HG03175 (cell line): ENCODE data around the gene SLC13A3.

Source experiments
- ATAC-seq: cut with Tn5 transposase; IDR thresholded peaks from one replicate; pipeline ENCODE4 v1.9.1; 2021; ENCODE audit warnings: mild to moderate bottlenecking, moderate library complexity; ENCODE audit not compliant: unreplicated experiment

The SLC13A3 gene

DNA sequence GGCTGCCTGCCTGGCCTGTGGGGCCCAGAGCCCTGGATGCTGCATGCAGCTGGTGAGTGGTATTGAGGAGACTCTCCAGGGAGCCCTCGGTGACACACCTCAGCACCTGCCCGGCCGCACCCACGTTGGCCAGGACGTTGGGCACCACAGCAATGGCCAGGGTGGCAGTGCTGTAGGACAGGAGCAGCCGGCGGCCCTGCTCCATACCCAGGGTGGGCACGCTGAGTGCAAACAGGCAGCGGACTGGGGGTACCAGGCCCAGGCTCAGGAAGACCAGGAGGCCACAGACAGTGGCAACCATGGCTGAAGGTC, 105.5 kb downstream of the SLC13A3 start:
- no peak for ATAC-seq

DNA sequence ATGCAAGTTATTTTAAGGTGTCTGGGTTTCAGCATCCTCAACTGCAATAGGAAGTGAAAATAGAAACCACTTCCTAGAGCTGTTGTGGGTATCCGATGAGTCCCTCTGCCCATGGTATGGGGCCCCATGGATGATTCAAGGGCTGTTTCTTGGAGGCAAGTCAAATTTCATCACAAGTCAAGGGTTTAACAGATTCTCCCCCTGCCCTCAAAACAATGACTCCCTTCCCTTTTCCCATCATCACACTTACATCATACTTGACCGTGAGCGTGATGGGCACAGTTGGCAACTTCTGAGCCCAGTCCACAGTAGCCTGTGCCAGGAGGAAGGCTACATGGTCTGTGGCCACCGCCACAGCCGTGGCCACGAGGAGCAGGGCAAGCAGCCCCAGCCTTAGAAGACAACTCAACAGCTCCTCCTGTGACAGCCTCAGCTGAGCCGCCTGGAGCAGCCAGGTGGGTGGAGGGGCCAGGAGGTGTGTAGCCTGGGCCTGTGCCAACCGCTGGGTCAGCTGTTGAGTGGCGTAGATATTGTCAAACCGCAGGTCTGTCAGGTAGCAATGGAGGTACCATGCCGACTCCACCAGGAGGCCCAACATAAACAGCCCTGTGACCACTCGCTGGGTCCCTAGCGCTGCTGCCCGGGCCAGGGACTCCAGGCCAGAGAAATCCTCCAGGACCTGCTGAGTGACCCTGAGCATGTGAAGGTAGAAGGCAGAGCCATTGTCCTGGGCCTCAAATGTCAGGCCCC, 106.0 kb downstream of the SLC13A3 start:
- ATAC-seq = peak; percentile 58

DNA sequence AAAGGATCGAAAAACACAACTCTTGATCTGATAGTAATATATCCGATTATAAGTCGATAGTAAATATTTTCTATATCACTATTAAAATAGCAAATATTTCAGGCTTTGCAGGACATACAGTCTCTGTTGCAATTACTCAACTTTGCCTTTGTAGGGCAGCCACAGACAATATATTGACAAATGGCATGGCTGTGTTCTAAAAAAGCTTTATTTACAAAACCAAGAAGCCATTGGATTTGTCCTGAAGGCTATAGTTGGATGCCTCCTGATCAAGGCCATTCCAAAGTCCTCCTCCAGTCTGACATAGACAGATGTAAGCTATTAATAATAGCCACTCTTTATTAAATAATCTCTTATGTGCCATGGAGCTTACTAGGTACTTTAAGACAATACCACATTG, 106.7 kb downstream of the SLC13A3 start:
- no peak for ATAC-seq

DNA sequence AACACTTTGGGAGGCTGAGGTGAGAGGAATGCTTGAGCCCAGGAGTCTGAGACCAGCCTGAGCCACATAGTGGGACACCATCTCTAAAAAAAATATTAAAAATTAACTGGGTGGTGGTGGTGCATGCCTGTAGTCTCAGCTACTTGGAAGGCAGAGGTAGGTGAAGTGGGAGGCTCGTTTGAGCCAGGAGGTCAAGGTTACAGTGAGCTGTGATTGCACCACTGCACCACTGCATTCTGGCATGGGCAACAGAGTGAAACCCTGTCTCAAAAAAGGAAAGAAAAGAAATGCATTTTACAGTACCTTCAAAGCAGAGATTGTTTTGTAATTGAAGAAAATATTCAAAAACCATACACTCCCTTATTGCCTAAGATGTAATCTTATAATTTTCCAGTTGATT, 107.3 kb downstream of the SLC13A3 start:
- ATAC-seq = no peak

DNA sequence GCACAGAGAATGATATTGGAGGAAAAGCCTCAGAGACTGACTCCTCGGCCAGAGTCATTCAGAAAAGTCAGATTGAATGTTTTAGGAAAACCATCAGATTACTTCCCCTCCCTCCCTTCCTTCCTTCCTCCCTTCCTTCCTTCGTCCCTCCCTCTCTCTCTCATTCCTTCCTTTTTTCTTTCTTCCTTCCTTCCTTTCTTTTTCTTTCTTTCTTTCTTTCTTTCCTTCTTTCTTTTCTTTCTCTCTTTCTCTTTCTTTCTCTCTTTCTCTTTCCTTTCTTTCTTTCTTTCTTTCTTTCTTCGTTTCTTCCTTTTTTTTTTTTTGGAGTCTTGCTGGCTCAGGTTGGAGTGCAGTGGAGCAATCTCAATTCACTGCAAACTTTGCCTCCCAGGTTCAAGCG, 108.2 kb downstream of the SLC13A3 start:
- ATAC-seq = no peak

DNA sequence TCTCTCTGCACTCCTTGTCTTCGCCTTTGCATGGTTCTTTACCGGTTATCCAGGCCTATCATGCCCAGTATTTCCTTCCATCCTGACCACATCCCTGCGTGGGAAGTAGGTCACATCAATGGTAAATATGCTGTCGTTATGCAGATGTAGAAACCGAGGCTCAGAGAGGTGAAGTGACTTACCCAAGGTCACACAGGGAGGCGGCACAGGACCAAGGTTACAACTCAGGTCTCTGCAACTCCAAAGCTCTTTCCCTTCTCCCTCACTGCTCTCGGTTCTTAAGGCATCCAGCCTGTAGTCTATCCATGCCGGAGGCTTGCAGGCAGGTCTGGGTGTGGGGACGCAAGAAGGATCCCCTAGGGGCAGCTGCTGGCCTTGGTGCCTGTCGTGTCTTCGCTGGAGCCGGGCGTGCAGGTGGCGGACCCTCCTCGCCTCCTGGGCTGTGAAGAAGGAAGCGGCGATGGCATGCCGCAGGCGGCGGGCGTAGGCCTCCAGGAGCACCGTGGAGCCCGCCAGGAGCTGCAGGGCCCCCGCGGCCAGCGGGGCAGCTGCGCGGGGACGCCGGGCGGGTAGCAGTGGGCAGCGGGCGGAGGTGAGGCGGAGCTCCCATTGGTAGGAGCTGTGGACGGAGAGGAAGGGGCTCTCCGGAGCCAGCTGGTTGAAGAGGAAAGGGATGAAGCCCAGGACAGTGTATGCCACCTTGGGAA, 109.9 kb downstream of the SLC13A3 start:
- no peak for ATAC-seq

DNA sequence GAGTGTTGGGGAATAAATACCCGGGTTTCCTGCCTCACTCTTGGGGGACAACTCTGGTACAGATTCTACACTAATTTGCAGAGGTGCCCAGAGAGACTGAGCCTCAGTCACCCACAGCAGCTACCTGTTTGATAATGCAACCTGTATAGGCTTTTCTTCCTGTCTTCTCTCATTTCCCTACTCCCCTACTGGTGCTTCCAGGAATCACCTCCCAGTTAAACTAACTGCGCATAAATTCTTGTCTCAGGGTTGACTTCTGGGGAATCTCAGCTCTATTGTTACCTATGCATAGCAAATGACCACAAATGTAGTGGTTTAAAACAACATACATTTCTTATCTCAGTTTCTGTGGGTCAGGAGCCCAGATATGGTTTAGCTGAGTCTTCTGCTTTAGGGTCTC, 112.1 kb downstream of the SLC13A3 start:
- ATAC-seq = no peak

DNA sequence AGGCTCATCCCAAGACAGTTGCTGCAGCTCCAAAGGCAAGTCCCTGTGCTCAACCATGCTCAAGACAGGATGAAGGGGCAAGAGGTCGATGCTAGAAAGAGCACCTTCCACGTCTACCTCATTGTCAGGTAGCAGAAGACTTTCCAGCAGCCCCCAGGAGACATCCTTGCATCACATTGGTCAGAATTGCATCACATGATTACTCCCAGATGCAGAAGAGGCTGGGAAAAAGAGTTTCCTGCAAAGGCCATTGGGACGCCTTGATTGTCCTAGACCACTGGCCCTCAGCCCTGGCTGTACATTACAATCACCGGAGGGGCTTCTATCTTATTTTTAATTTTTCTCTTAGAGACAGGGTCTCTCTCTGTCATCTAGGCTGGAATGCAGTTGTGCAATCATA, 120.6 kb downstream of the SLC13A3 start:
- ATAC-seq = no peak

DNA sequence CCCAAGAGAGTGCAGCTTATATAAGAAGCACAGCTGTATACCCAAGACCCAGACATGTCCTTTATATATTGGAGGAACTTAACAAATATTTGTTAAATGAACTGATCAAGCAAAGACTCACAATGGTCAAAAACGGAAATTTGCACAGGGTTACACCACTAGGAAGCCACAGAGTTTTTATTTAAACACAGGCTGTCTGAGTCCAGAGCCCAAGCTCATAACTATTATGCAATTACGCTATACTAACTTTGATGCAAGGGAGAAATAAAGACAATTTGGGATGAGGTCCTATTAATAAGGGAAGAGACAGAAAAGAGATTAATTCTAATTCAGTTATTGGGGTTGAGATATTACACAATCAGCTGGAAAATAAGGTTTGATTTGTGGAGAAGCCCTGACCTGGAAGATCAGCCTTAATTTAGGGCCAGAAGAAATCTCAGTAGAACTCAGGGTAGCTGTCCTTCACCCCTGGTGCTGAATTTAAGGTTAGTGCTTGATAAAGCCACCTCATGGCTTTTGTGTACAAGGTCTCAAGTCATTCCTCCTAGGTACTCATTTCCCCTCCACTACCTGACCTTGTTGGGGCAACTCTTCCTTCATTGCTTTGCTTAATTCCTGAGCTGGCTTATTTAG, 127.4 kb downstream of the SLC13A3 start:
- ATAC-seq = no peak

DNA sequence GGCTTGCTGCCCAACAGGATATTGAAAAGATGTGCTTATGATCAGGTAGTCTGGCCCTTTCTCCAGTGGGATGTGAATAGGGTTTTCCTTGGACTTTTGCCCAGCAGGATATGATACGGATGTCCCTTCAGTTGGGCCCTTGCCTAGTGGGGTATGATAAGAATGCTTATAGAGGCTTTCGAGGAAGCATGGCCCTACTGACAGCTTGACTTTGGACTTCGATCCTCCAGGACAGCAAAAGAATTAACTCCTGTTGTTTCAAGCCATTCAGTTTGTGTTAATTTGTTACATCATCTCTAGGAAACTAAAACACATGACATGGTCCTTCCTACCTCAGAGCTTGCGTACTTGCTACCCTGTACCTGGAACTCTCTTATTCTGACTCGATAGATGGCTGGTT, 128.2 kb downstream of the SLC13A3 start:
- no peak for ATAC-seq

DNA sequence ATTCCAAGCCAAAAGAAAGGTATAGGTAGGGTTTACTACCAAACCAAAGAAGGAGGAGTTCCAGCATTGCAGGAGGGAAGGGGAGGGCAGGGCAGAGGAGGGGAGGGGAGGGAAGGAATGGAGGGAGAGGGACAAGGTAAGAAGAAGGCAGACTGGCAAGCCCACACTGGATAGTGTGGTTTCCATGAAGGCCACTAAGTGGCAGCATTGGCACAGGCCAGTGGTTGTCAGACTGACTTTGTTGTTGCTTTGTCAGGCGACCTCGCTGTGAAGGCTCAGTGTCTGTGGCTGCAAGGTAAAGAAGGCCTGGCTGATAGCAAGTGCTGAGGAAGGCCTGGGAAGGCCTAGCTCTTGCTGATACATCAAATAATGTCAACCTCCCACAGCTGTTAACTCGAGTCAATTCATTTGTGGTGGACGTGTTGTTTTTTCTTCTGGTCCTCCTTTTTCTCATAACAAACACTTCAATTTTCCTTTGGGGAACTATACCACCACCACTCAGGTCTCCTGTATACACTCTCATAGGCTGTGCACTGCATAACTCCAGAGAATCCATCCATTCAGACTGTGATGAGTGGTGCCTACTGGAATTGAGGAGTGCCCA, 130.2 kb downstream of the SLC13A3 start:
- peak; percentile 55 for ATAC-seq

DNA sequence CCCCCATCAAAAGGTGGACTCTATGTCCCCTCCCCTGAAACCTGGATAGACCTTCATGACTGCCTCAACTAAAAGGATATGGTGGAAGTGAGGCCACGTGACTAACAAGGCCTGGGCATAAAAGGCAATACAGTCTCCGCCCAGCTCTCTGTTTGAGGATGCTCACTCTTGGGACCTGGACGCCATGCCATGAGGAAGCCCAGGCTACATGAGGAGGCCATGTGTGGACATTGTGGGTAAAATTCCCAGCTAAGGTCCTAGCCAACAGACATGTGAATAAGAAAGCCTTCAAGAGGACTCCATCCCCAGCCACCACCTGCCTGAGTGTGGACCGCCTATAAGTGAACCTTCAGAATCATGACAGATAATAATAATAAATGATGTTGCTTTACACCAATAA, 130.7 kb downstream of the SLC13A3 start:
- ATAC-seq = no peak

DNA sequence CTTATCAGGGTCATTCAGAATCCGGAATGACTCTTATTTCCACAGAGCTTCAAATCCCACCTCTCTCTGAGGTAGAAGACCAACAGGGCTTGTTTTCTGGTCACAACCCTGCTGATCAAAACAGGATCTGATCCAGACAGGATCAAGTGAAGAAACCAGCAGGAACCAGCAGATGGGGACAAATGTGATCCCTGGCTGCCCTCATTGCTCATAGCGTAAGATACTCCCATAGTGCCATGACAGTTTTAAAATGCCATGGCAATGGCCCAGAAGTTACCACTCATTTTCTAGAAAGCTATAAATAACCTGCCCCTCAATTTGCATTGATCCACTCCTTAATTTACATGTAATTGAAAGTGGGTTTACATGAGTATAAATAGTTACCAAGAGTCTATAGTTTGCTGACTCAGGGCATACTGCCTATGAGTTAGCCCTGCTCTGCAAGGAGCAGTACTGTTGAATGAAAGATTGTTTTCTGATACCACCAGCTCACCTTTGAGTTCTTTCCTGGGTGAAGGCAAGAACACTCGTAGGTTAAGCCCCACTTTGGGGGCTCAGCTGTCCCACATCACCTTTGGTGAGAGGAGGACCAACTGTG, 131.7 kb downstream of the SLC13A3 start:
- ATAC-seq = no peak

DNA sequence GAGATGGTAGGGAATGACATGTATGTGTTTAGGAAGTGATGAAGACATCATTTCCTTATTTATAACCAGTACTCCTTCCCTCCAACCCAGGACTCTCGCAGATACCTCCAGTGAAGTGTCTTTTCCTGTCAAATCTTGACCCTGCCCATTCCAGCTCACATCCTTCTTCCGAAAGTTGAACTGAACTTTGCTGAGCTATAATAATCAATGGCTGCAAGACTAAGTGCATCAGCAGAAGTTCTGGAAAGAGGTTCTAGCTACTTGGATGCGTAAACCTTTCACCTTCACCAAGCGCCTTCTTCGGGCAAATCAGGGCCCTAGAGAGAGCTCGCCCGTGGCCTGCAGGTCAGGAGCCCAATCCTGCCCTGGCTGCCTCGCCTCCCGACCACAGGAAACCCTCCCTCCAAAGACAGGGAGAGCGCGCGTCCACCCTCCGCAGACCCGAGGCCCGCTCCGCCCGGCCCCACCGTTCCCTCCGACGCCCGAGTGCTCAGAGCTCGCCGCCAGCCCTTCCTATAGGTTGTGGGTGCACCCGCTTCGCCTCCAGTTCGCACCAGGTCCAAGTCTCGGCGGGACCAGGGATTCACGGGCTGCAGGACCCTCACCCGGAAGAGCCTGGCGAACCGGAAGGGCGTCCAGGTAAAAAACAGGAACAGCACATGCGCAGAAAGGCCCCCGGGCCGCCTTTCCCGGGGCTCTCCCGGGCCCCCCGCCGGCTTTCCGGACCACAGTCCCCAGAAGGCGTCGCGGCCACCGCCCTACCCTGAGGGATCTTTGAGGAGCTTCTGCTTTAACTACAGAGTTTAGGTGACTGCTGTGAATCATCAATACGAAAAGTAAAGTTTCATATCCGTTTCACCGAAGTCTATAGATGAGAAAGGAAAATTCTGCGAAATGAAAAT, 138.1 kb downstream of the SLC13A3 start, which contains the start of gene ZNF334:
Gene ZNF334, minus strand, starts transcription at position 617 of the 902 bp plus-strand sequence. CDS start 1,457 bp downstream, outside the sequence.
- peak; percentile 66 for ATAC-seq

DNA sequence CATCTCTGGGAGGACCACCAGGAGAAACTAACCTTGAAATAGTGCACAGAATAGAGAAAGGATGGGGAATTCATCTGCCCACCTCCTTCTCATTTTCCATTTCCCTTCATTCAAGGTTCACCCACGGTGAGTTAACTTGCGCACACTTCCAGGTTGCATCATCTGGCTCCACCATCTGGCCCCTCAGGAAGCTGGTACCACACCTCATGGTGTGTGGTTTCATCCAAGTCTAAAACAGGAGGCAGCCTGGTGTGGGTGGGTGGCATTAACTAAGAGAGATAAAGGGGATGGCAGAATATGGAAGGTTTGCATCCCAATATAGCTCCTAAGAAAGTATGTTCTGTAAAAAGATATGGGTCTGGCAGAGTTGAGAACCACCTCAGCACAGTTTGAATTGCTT, 141.7 kb downstream of the SLC13A3 start:
- ATAC-seq = no peak
